T-cell (primary cell): ENCODE results near the gene SCFD2. TPM values are rescaled to one million over a fixed set of nuclear protein-coding genes. Genes with fewer than 3 reads are reported as not detected.
"Not testable (repeated sequence)": the region's sequence is repeated elsewhere in the genome, so short reads cannot be mapped to it uniquely, and the experiment has no call there.

ENCODE experiments used
- ATAC-seq, 4 experiments: fragments of 200-7000 bp in 3 of 4; fragments of 150-1000 bp in 1 of 4; cut with Tn5 transposase; replicated peaks in 1 of 4; 1 replicate in 3 of 4; 2 replicates in 1 of 4; pipeline ENCODE4 v1.10.0; 2021; ENCODE audit warnings: moderate library complexity in 3 of 4, mild to moderate bottlenecking in 2 of 4, moderate number of reproducible peaks in 1 of 4
- CTCF ChIA-PET, 2 donors: fragments of 300-600 bp; sonication (Branson Sonifier 250); formaldehyde crosslinking; loops; one replicate each; lab custom pipeline; 2022; ENCODE audit warnings: antibody characterized with exemption in 2 of 2; lab: Charles Lee
- POLR2A ChIA-PET, 2 donors: fragments of 300-600 bp; sonication (Branson Sonifier 250); formaldehyde crosslinking; loops; one replicate each; lab custom pipeline; 2022; ENCODE audit warnings: antibody characterized with exemption in 2 of 2; lab: Charles Lee
- DNase-seq, 35 experiments: peaks; one replicate each; pipeline versions ENCODE4 v3.0.0 to v3.0.0-alpha.2; 2013 to 2023
- H3K27ac ChIP-seq: one replicate; pipeline ENCODE4 v1.5.1; 2013; ENCODE audit warnings: low read length
- H3K27me3 ChIP-seq, 2 experiments: replicated peaks in 1 of 2; 1 replicate in 1 of 2; 2 replicates in 1 of 2; pipeline versions ENCODE4 v1.6.1 to v1.7.0; 2013; ENCODE audit warnings: low read length in 1 of 2, mixed read lengths in 1 of 2; ENCODE audit not compliant: control insufficient read depth in 2 of 2, insufficient read depth in 2 of 2; ENCODE audit errors: extremely low read depth in 1 of 2
- H3K36me3 ChIP-seq, 2 donors: 1 replicate in 1 of 2; 2 replicates in 1 of 2; pipeline versions ENCODE4 v1.6.1 to v1.7.0; 2013; ENCODE audit warnings: low read length in 1 of 2; ENCODE audit not compliant: control insufficient read depth in 2 of 2, insufficient read depth in 1 of 2; ENCODE audit errors: extremely low read depth in 1 of 2
- H3K4me1 ChIP-seq, 2 experiments: 1 replicate in 1 of 2; 2 replicates in 1 of 2; pipeline versions ENCODE4 v1.6.1 to v1.7.0; 2013; ENCODE audit warnings: low read length in 2 of 2, mixed read lengths in 1 of 2; ENCODE audit not compliant: insufficient read depth in 2 of 2, control insufficient read depth in 1 of 2; ENCODE audit errors: extremely low read depth in 1 of 2
- H3K4me3 ChIP-seq, 2 donors: 1 replicate in 1 of 2; 2 replicates in 1 of 2; pipeline versions ENCODE4 v1.5.1 to v1.7.0; 2013; ENCODE audit warnings: mild to moderate bottlenecking in 2 of 2, low read length in 1 of 2, moderate library complexity in 1 of 2; ENCODE audit not compliant: control insufficient read depth in 1 of 2; ENCODE audit errors: extremely low read depth in 1 of 2
- H3K9me3 ChIP-seq: 2 replicates; pipeline ENCODE4 v1.7.0; 2013
- H3K27ac Mint-ChIP-seq, 2 donors: one replicate each; pipeline ENCODE4 v1.8.0; 2020 to 2021; ENCODE audit warnings: mild to moderate bottlenecking in 2 of 2, mixed read lengths in 2 of 2
- H3K27me3 Mint-ChIP-seq, 2 donors: one replicate each; pipeline ENCODE4 v1.8.0; 2021 to 2022; ENCODE audit warnings: mixed read lengths in 2 of 2
- H3K36me3 Mint-ChIP-seq: one replicate; pipeline ENCODE4 v1.8.0; 2021; ENCODE audit warnings: mixed read lengths
- H3K4me1 Mint-ChIP-seq, 3 donors: one replicate each; pipeline ENCODE4 v1.8.0; 2020 to 2022; ENCODE audit warnings: mixed read lengths in 3 of 3, mild to moderate bottlenecking in 1 of 3
- H3K4me3 Mint-ChIP-seq, 3 donors: one replicate each; pipeline ENCODE4 v1.8.0; 2020 to 2022; ENCODE audit warnings: mild to moderate bottlenecking in 3 of 3, mixed read lengths in 3 of 3, moderate library complexity in 3 of 3
- H3K9me3 Mint-ChIP-seq, 3 donors: one replicate each; pipeline ENCODE4 v1.8.0; 2020 to 2022; ENCODE audit warnings: mixed read lengths in 3 of 3
- WGBS: methylation state at CpG from one replicate; pipeline ENCODE4 v1.1.5; 2013; ENCODE audit warnings: missing lambda C conversion rate; ENCODE audit not compliant: insufficient coverage; 5-methylcytosine and 5-hydroxymethylcytosine counted together
- total RNA-seq, 35 experiments: library from RNA in 6 of 35; stranded (reverse) in 6 of 35; fragments of 120-200 nt in 1 of 35; gene quantifications; one replicate each; pipeline versions ENCODE4 v1.2.1 to v1.2.4 and lab custom pipeline; 2013 to 2026

Gene SCFD2
- total RNA-seq, 5 donors from 2014 or later (not counting 1 experiment from before 2014, with no cell fraction given): 19.0 to 28.9 (median 21.8) TPM

- no CpG with 5 or more reads among the region's 1 CpG for WGBS
- H3K4me3 ChIP-seq: no peak overlapping the region
- H3K4me1 ChIP-seq: no peaks in the 10 kb centered on the region
- Mint-ChIP-seq H3K27me3 (no peaks in the 10 kb centered on the region), H3K36me3 (peaks cover 22% of the 10 kb centered on the region), H3K4me1 (peaks cover 0 to 6% (median 0%) of the 10 kb centered on the region in 3 donors), H3K9me3 (peaks cover 1 to 6% (median 4%) of the 10 kb centered on the region in 3 donors), H3K27ac (no peak overlapping the region), H3K4me3 (no peak overlapping the region)
- ATAC-seq (no peak), DNase-seq (no peak)
- H3K9me3 ChIP-seq: no peaks in the 10 kb centered on the region
- no peaks in the 10 kb centered on the region for H3K36me3 ChIP-seq
- no peak overlapping the region for H3K27ac ChIP-seq
- no peaks in the 10 kb centered on the region for H3K27me3 ChIP-seq
- ChIA-PET CTCF (no interaction called here), POLR2A (no interaction called here)
Observed at GRCh38 chr4:53059871-53060270, 306.0 kb downstream of the SCFD2 start.

GRCh38 chr4:53059256-53059655, 306.6 kb downstream of the SCFD2 start:
- ATAC-seq (no peak), DNase-seq (no peak)
- no peak overlapping the region for H3K27ac ChIP-seq
- no peaks in the 10 kb centered on the region for H3K36me3 ChIP-seq
- no peaks in the 10 kb centered on the region for H3K27me3 ChIP-seq
- ChIA-PET POLR2A (no interaction called here), CTCF (no interaction called here)
- H3K9me3 Mint-ChIP-seq: peaks cover 1 to 6% (median 4%) of the 10 kb centered on the region in 3 donors
- no peak overlapping the region for H3K4me3 ChIP-seq
- no peaks in the 10 kb centered on the region for H3K4me1 ChIP-seq
- WGBS: 100% methylated on average over 1 of the region's 4 CpGs
- H3K9me3 ChIP-seq: no peaks in the 10 kb centered on the region
- peaks cover 22% of the 10 kb centered on the region for H3K36me3 Mint-ChIP-seq
- H3K27me3 Mint-ChIP-seq: no peaks in the 10 kb centered on the region
- H3K4me1 Mint-ChIP-seq: peaks cover 0 to 6% (median 0%) of the 10 kb centered on the region in 3 donors
- H3K27ac Mint-ChIP-seq: no peak overlapping the region
- H3K4me3 Mint-ChIP-seq: no peak overlapping the region

- POLR2A ChIA-PET: no interaction called here
- Histone ChIP-seq H3K9me3 (no peaks in the 10 kb centered on the region), H3K27ac (no peak overlapping the region), H3K4me1 (no peaks in the 10 kb centered on the region), H3K36me3 (no peaks in the 10 kb centered on the region), H3K4me3 (no peak overlapping the region), H3K27me3 (no peaks in the 10 kb centered on the region)
- H3K27ac Mint-ChIP-seq: no peak overlapping the region
- no peaks in the 10 kb centered on the region for H3K27me3 Mint-ChIP-seq
- H3K4me3 Mint-ChIP-seq: no peak overlapping the region
- WGBS: no CpG with 5 or more reads among the region's 3 CpGs
- no peak for ATAC-seq
- peaks cover 1 to 6% (median 4%) of the 10 kb centered on the region in 3 donors for H3K9me3 Mint-ChIP-seq
- CTCF ChIA-PET: no interaction called here
- peaks cover 22% of the 10 kb centered on the region for H3K36me3 Mint-ChIP-seq
- H3K4me1 Mint-ChIP-seq: peaks cover 0 to 6% (median 0%) of the 10 kb centered on the region in 3 donors
- DNase-seq: no peak
Observed at GRCh38 chr4:53057679-53058078, 308.2 kb downstream of the SCFD2 start.

GRCh38 chr4:53057108-53057507, 308.8 kb downstream of the SCFD2 start:
- H3K9me3 Mint-ChIP-seq, H3K27me3 Mint-ChIP-seq, ATAC-seq, H3K9me3 ChIP-seq, H3K27me3 ChIP-seq, H3K4me3 ChIP-seq, POLR2A ChIA-PET, H3K27ac ChIP-seq, H3K4me3 Mint-ChIP-seq, DNase-seq, H3K27ac Mint-ChIP-seq, H3K4me1 ChIP-seq, CTCF ChIA-PET, H3K4me1 Mint-ChIP-seq, H3K36me3 ChIP-seq: not testable (repeated sequence)
- peaks cover 25% of the 10 kb centered on the region for H3K36me3 Mint-ChIP-seq
- no CpG with 5 or more reads among the region's 2 CpGs for WGBS

GRCh38 chr4:53055716-53056403, 310.0 kb downstream of the SCFD2 start:
- DNase-seq: no peak
- ChIA-PET POLR2A (no interaction called here), CTCF (interaction anchor here (0.6 to 0.7 kb wide), 2 partner anchors 71 to 313 kb away, joined by 3 read pairs; no protein-coding TSS in a partner anchor)
- Mint-ChIP-seq H3K4me3 (no peak overlapping the region), H3K36me3 (peaks cover 23% of the 10 kb centered on the region), H3K27ac (no peak overlapping the region), H3K4me1 (peaks cover 0 to 6% (median 0%) of the 10 kb centered on the region in 3 donors), H3K27me3 (no peaks in the 10 kb centered on the region), H3K9me3 (peaks cover 1 to 6% (median 4%) of the 10 kb centered on the region in 3 donors)
- Histone ChIP-seq H3K27me3 (no peaks in the 10 kb centered on the region), H3K4me1 (no peaks in the 10 kb centered on the region), H3K36me3 (no peaks in the 10 kb centered on the region), H3K4me3 (no peak overlapping the region), H3K9me3 (no peaks in the 10 kb centered on the region), H3K27ac (no peak overlapping the region)
- ATAC-seq: no peak
- WGBS: 82% methylated on average over 2 of the region's 5 CpGs

- DNase-seq (no peak), ATAC-seq (no peak)
- peaks cover 1 to 6% (median 4%) of the 10 kb centered on the region in 3 donors for H3K9me3 Mint-ChIP-seq
- no CpG with 5 or more reads among the region's 2 CpGs for WGBS
- no peaks in the 10 kb centered on the region for H3K27me3 Mint-ChIP-seq
- H3K36me3 ChIP-seq: no peaks in the 10 kb centered on the region
- no peaks in the 10 kb centered on the region for H3K4me1 ChIP-seq
- H3K27ac ChIP-seq: no peak overlapping the region
- H3K9me3 ChIP-seq: no peaks in the 10 kb centered on the region
- no peaks in the 10 kb centered on the region for H3K27me3 ChIP-seq
- H3K4me3 Mint-ChIP-seq: no peak overlapping the region
- H3K4me3 ChIP-seq: no peak overlapping the region
- H3K27ac Mint-ChIP-seq: no peak overlapping the region
- H3K4me1 Mint-ChIP-seq: peaks cover 0 to 6% (median 0%) of the 10 kb centered on the region in 3 donors
- CTCF ChIA-PET: interaction anchor here in 1 of 2 donors (0.7 kb wide), 1 partner anchor 313 kb away, joined by 3 read pairs; no protein-coding TSS in a partner anchor
- POLR2A ChIA-PET: no interaction called here
- H3K36me3 Mint-ChIP-seq: peaks cover 28% of the 10 kb centered on the region
Observed at GRCh38 chr4:53055274-53055673, 310.6 kb downstream of the SCFD2 start.
